Measurements from ENCODE around the gene RNF150. TPM values are rescaled to one million over a fixed set of nuclear protein-coding genes. Genes with fewer than 3 reads are reported as not detected.

RNF150 gene
- total and polyA plus RNA-seq, 2 experiments from 2014 or later = 4.2 to 9.2 TPM

- Histone ChIP-seq H3K36me3 (replicated peaks; ENCODE audit: insufficient read depth, low read depth) (no peaks in the 10 kb centered on the region), H3K27me3 (no peaks in the 10 kb centered on the region), H2AFZ (no peak overlapping the region), H3K4me3 (no peak overlapping the region), H3K79me2 (no peaks in the 10 kb centered on the region), H3K27ac (no peak overlapping the region), H3K9me2 (replicated peaks; ENCODE audit: insufficient read depth) (no peaks in the 10 kb centered on the region), H3K9me3 (ENCODE audit: low read depth) (no peaks in the 10 kb centered on the region), H4K20me1 (ENCODE audit: insufficient read depth, poor library complexity, severe bottlenecking) (no peaks in the 10 kb centered on the region), H3K4me1 (ENCODE audit: insufficient read depth) (peaks cover 7% of the 10 kb centered on the region), H3K4me2 (no peak overlapping the region)
- TF ChIP-seq, protein P1, sequence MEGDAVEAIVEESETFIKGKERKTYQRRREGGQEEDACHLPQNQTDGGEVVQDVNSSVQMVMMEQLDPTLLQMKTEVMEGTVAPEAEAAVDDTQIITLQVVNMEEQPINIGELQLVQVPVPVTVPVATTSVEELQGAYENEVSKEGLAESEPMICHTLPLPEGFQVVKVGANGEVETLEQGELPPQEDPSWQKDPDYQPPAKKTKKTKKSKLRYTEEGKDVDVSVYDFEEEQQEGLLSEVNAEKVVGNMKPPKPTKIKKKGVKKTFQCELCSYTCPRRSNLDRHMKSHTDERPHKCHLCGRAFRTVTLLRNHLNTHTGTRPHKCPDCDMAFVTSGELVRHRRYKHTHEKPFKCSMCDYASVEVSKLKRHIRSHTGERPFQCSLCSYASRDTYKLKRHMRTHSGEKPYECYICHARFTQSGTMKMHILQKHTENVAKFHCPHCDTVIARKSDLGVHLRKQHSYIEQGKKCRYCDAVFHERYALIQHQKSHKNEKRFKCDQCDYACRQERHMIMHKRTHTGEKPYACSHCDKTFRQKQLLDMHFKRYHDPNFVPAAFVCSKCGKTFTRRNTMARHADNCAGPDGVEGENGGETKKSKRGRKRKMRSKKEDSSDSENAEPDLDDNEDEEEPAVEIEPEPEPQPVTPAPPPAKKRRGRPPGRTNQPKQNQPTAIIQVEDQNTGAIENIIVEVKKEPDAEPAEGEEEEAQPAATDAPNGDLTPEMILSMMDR (IDR thresholded peaks at IDR 0.05; ENCODE audit: poor library complexity) = no peak
- TF ChIP-seq EZH2 (IDR thresholded peaks at IDR 0.05; ENCODE audit: borderline replicate concordance) (no peak), EZH2phosphoT487 (IDR thresholded peaks at IDR 0.05; ENCODE audit: low read depth, severe bottlenecking, unreplicated experiment) (no peak)
- no peak for DNase-seq (ENCODE audit: low spot score)
Measured at GRCh38 chr4:141037446-141037845, 95.8 kb downstream of the RNF150 start.

DNA sequence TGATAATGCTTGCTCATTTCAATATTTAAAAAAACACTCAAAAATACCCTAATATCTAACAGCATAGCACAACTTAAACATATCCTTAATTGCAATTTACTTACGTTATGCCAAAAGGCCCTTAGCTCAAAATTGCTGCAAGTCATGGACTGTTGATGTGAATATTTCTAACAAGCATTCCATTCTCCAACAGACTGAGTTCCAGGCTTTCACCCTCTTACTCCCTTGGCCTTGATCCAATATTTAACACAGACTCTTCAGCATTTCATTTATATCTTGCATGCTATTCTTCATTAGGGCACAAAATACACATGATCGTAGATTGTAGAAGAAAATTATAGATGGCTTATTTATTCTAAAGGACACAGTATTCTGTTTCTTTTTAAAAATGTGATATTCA lies 96.5 kb downstream of the RNF150 start:
- H3K4me1 ChIP-seq (ENCODE audit: insufficient read depth) = peaks cover 7% of the 10 kb centered on the region
- no peaks in the 10 kb centered on the region for H3K27me3 ChIP-seq
- H3K4me2 ChIP-seq = no peak overlapping the region
- H4K20me1 ChIP-seq (ENCODE audit: insufficient read depth, poor library complexity, severe bottlenecking) = no peaks in the 10 kb centered on the region
- 50% methylated on average over 2 of the region's 2 CpGs for WGBS (ENCODE audit: low lambda C conversion rate, missing lambda C conversion rate)
- H3K36me3 ChIP-seq (replicated peaks; ENCODE audit: insufficient read depth, low read depth) = no peaks in the 10 kb centered on the region
- H3K4me3 ChIP-seq = no peak overlapping the region
- H3K79me2 ChIP-seq = no peaks in the 10 kb centered on the region
- H3K27ac ChIP-seq = no peak overlapping the region
- no peak for TF ChIP-seq EZH2 (IDR thresholded peaks at IDR 0.05; ENCODE audit: borderline replicate concordance)
- TF ChIP-seq, protein P1 (IDR thresholded peaks at IDR 0.05; ENCODE audit: poor library complexity) = no peak
- TF ChIP-seq EZH2phosphoT487 (IDR thresholded peaks at IDR 0.05; ENCODE audit: low read depth, severe bottlenecking, unreplicated experiment) = no peak
- no peak for DNase-seq (ENCODE audit: low spot score)
- H2AFZ ChIP-seq = no peak overlapping the region
- no peaks in the 10 kb centered on the region for H3K9me3 ChIP-seq (ENCODE audit: low read depth)
- no peaks in the 10 kb centered on the region for H3K9me2 ChIP-seq (replicated peaks; ENCODE audit: insufficient read depth)

- no peaks in the 10 kb centered on the region for H3K27me3 ChIP-seq
- no peak for DNase-seq (ENCODE audit: low spot score)
Measured at GRCh38 chr4:141035920-141036319, 97.3 kb downstream of the RNF150 start.

More at GRCh38 chr4:141035920-141036319, 97.3 kb downstream of the RNF150 start:
- H3K36me3 ChIP-seq (replicated peaks; ENCODE audit: insufficient read depth, low read depth) = no peaks in the 10 kb centered on the region
- peaks cover 4% of the 10 kb centered on the region for H3K4me1 ChIP-seq (ENCODE audit: insufficient read depth)
- H2AFZ ChIP-seq = no peak overlapping the region
- H3K27ac ChIP-seq = no peak overlapping the region
- H4K20me1 ChIP-seq (ENCODE audit: insufficient read depth, poor library complexity, severe bottlenecking) = no peaks in the 10 kb centered on the region
- TF ChIP-seq EZH2 (IDR thresholded peaks at IDR 0.05; ENCODE audit: borderline replicate concordance) (no peak), EZH2phosphoT487 (IDR thresholded peaks at IDR 0.05; ENCODE audit: low read depth, severe bottlenecking, unreplicated experiment) (no peak)
- TF ChIP-seq, protein P1 (IDR thresholded peaks at IDR 0.05; ENCODE audit: poor library complexity) = no peak
- no peaks in the 10 kb centered on the region for H3K9me2 ChIP-seq (replicated peaks; ENCODE audit: insufficient read depth)
- no peaks in the 10 kb centered on the region for H3K9me3 ChIP-seq (ENCODE audit: low read depth)
- H3K4me2 ChIP-seq = no peak overlapping the region
- H3K4me3 ChIP-seq = no peak overlapping the region
- H3K79me2 ChIP-seq = no peaks in the 10 kb centered on the region
